NB4 (cell line): ENCODE data around the gene GPC5.

Source experiments
- CTCF ChIP-seq: IDR thresholded peaks from one replicate; pipeline ENCODE4 v1.5.1; 2012; ENCODE audit warnings: low read depth, low read length
- POLR2A ChIP-seq: IDR thresholded peaks from 2 replicates; pipeline ENCODE4 v1.6.1; 2011; ENCODE audit warnings: mild to moderate bottlenecking; ENCODE audit not compliant: insufficient read length; ENCODE audit errors: extremely low read depth

GRCh38 chr13:92830821-92831220 lies 1432.4 kb downstream of the GPC5 start:
- TF ChIP-seq CTCF (no peak), POLR2A (no peak)
